Kidney (tissue), 14 donors: ENCODE data around the gene PREP. TPM values are rescaled to one million over a fixed set of nuclear protein-coding genes. Genes with fewer than 3 reads are reported as not detected.
"Not testable (repeated sequence)": the region's sequence is repeated elsewhere in the genome, so short reads cannot be mapped to it uniquely, and the experiment has no call there.

ENCODE experiments used
- DNase-seq, 5 donors: peaks; one replicate each; pipeline ENCODE4 v3.0.0-alpha.2; 2013 to 2020
- FAIRE-seq: peaks from 2 replicates; lab custom pipeline; 2012; peaks lifted over from hg19 to GRCh38; lab: Jason Lieb, UNC
- H3K27ac ChIP-seq, 2 donors: one replicate each; pipeline ENCODE4 v1.7.0; 2013; ENCODE audit warnings: low read depth in 2 of 2, low read length in 2 of 2, inconsistent platforms in 1 of 2
- H3K27me3 ChIP-seq: one replicate; pipeline ENCODE4 v1.7.1; 2013; ENCODE audit warnings: low read length, inconsistent platforms; ENCODE audit not compliant: control insufficient read depth, insufficient read depth
- H3K36me3 ChIP-seq, 3 donors: one replicate each; pipeline versions ENCODE4 v1.7.0 to v1.7.1; 2013; ENCODE audit warnings: low read length in 3 of 3, control low read depth in 1 of 3, inconsistent platforms in 1 of 3; ENCODE audit not compliant: insufficient read depth in 3 of 3, control insufficient read depth in 2 of 3
- H3K4me1 ChIP-seq, 3 donors: one replicate each; pipeline versions ENCODE4 v1.7.0 to v1.7.1; 2013; ENCODE audit warnings: low read length in 3 of 3, inconsistent platforms in 1 of 3, low read depth in 1 of 3; ENCODE audit not compliant: control insufficient read depth in 2 of 3, insufficient read depth in 2 of 3
- H3K4me3 ChIP-seq, 3 donors: one replicate each; pipeline versions ENCODE4 v1.7.0 to v1.8.1; 2013; ENCODE audit warnings: low read length in 3 of 3, control low read depth in 1 of 3, inconsistent platforms in 1 of 3
- H3K9ac ChIP-seq, 3 donors: one replicate each; pipeline versions ENCODE4 v1.7.0 to v1.7.1; 2013; ENCODE audit warnings: low read length in 3 of 3, control low read depth in 1 of 3, inconsistent platforms in 1 of 3
- H3K9me3 ChIP-seq, 3 donors: one replicate each; pipeline versions ENCODE4 v1.7.0 to v1.7.1; 2013; ENCODE audit warnings: low read length in 3 of 3, control low read depth in 1 of 3, inconsistent platforms in 1 of 3; ENCODE audit not compliant: control insufficient read depth in 2 of 3, insufficient read depth in 1 of 3
- CTCF ChIP-seq: IDR thresholded peaks from 3 replicates; pipeline ENCODE4 v1.5.1; 2012; ENCODE audit warnings: mild to moderate bottlenecking, moderate library complexity, borderline replicate concordance; ENCODE audit not compliant: insufficient read depth; ENCODE audit errors: extremely low read depth
- intact Hi-C: fragments of 100-400 bp; cut with DNase I; formaldehyde crosslinking; loops from one replicate; pipeline ENCODE4 v1.11.1; 2022
- polyA plus RNA-seq: library from polyadenylated mRNA; stranded (reverse); fragments of 350-450 nt; fragmentation: Illumina TruSeq; extraction: RNeasy Lipid Tissue Mini Kit (QIAGEN cat#74804); gene quantifications from one replicate; pipeline ENCODE4 v1.2.3, GENCODE V29; 2014; ENCODE audit warnings: low read depth, low replicate concordance; ENCODE audit not compliant: insufficient read depth
- total RNA-seq: library from RNA; stranded (reverse); fragmentation: NEBNext Ultra II Directional; extraction: Animal tissue kit (Norgen Biotek cat#: 25700); gene quantifications from one replicate; pipeline ENCODE4 v1.2.1, GENCODE V29; 2021
- donor health status: control.
- donor health status: control.
- donor health status: control.
- donor health status: control.
- donor health status: control.
- donor health status: DM: yes; HTN: yes; CAD: no.
- donor health status: Normal renal cell carcinoma (clear cell type).

The PREP gene
- total and polyA plus RNA-seq, 2 donors from 2014 or later = 13.4 to 20.1 TPM

- Histone ChIP-seq H3K9me3 (no peaks in the 10 kb centered on the region), H3K4me1 (no peaks in the 10 kb centered on the region), H3K9ac (no peak overlapping the region), H3K27me3 (no peaks in the 10 kb centered on the region), H3K36me3 (no peaks in the 10 kb centered on the region), H3K4me3 (no peak overlapping the region), H3K27ac (no peak overlapping the region)
- intact Hi-C loops = no loop called here
- no peak for TF ChIP-seq CTCF
- DNase-seq = no peak
- no peak for FAIRE-seq
These were observed 159.4 kb downstream of the PREP start for GRCh38 chr6:105243487-105243886.

- no peak for DNase-seq
- Histone ChIP-seq H3K27ac (no peak overlapping the region), H3K4me1 (no peaks in the 10 kb centered on the region), H3K36me3 (no peaks in the 10 kb centered on the region), H3K27me3 (no peaks in the 10 kb centered on the region), H3K4me3 (no peak overlapping the region), H3K9me3 (peaks cover 0 to 4% (median 0%) of the 10 kb centered on the region in 3 donors), H3K9ac (no peak overlapping the region)
- no peak for TF ChIP-seq CTCF
- no peak for FAIRE-seq
- intact Hi-C loops = no loop called here
These were observed 167.7 kb downstream of the PREP start for GRCh38 chr6:105235155-105235554.

- H3K4me3 ChIP-seq, FAIRE-seq, H3K9ac ChIP-seq, H3K9me3 ChIP-seq, H3K27ac ChIP-seq, H3K27me3 ChIP-seq, DNase-seq, intact Hi-C loops, H3K36me3 ChIP-seq, H3K4me1 ChIP-seq: not testable (repeated sequence)
These were observed 171.1 kb downstream of the PREP start for GRCh38 chr6:105231771-105232170.

Other genes starting within 250 kb of the PREP start
- gene POPDC3, start 223.1 kb downstream of the PREP start, total RNA-seq = not detected
- gene POPDC3, start 223.1 kb downstream of the PREP start, polyA plus RNA-seq = not detected